Ovary (tissue), 9 donors: ENCODE results near the gene RBM47. TPM values are rescaled to one million over a fixed set of nuclear protein-coding genes. Genes with fewer than 3 reads are reported as not detected.

Experiments
- DNase-seq, 5 donors: peaks; one replicate each; pipeline ENCODE4 v3.0.0-alpha.2; 2019 to 2020
- H3K27ac ChIP-seq, 2 donors: fragments of 200-600 bp; one replicate each; pipeline versions ENCODE4 v1.5.1 to v1.8.0; 2019 to 2022
- H3K27me3 ChIP-seq: fragments of 200-600 bp; one replicate; pipeline ENCODE4 v1.8.0; 2022
- H3K36me3 ChIP-seq: fragments of 200-600 bp; sonication (generic); one replicate; pipeline ENCODE4 v1.5.1; 2019
- H3K4me1 ChIP-seq: one replicate; pipeline ENCODE4 v1.8.1; 2013; ENCODE audit warnings: mild to moderate bottlenecking, moderate library complexity; ENCODE audit not compliant: insufficient read depth
- H3K4me3 ChIP-seq: fragments of 200-600 bp; sonication (generic); one replicate; pipeline ENCODE4 v1.5.1; 2017
- H3K9me3 ChIP-seq, 2 donors: fragments of 200-600 bp in 1 of 2; sonication (generic) in 1 of 2; one replicate each; pipeline versions ENCODE4 v1.5.1 to v1.8.1; 2013 to 2019; ENCODE audit warnings: mild to moderate bottlenecking in 1 of 2, moderate library complexity in 1 of 2
- EP300 ChIP-seq: sonication (generic); formaldehyde crosslinking; IDR thresholded peaks from one replicate; pipeline ENCODE4 v1.6.1; 2017; ENCODE audit warnings: antibody characterized with exemption
- POLR2A ChIP-seq: fragments of 450-650 bp; IDR thresholded peaks from one replicate; pipeline ENCODE4 v1.6.1; 2017; ENCODE audit warnings: antibody characterized with exemption, mild to moderate bottlenecking, moderate library complexity
- WGBS, 3 donors: extraction: QIAGEN DNeasy Blood & Tissue Kit in 1 of 3; methylation state at CpG; one replicate each; pipeline versions ENCODE4 v1.1.5 to v1.1.7; 2013 to 2017; 5-methylcytosine and 5-hydroxymethylcytosine counted together
- intact Hi-C, 4 donors: fragments of 100-400 bp; cut with DNase I; formaldehyde crosslinking; loops; one replicate each; pipeline versions ENCODE4 v1.11.0 to v1.15.1; 2022 to 2023
- polyA plus RNA-seq, 2 donors: library from polyadenylated mRNA; stranded (reverse); fragments of 200-250 nt in 1 of 2; fragments of 350-450 nt in 1 of 2; fragmentation: Illumina TruSeq in 1 of 2; extraction: RNeasy Lipid Tissue Mini Kit (QIAGEN cat#74804) in 1 of 2; gene quantifications; one replicate each; pipeline ENCODE4 v1.2.3, GENCODE V29; 2013 to 2014
- total RNA-seq, 7 donors: library from RNA; depleted of rRNA in 2 of 7; stranded (reverse); fragments of >200 nt in 2 of 7; fragmentation: NEBNext Ultra II Directional in 3 of 7; extraction: Animal tissue kit (Norgen Biotek cat#: 25700) in 3 of 7; gene quantifications; one replicate each; pipeline versions ENCODE4 v1.1.0 to v1.2.4, GENCODE V29; 2016 to 2023
- TF ChIP-seq, protein P1 (sequence below), 3 donors: fragments of 450-650 bp in 2 of 3; fragments of 200-600 bp in 1 of 3; IDR thresholded peaks; one replicate each; pipeline versions ENCODE4 v1.5.1 to v1.8.0; 2016 to 2022; ENCODE audit warnings: antibody characterized with exemption in 3 of 3, mild to moderate bottlenecking in 1 of 3
- donor health status: DM: no; HTN: no; CAD: no; lungs with moderate emphysema.
- donor health status: DM: no; HTN: no; CAD: no.
- donor health status: Bipolar disorder and iron deficiency.
- donor health status: DM: yes; HTN: yes; CAD: no.
- donor health status: DM: no; HTN: no; CAD: no.
- donor health status: DM: yes; HTN: yes; CAD: no.

Gene RBM47
- total and polyA plus RNA-seq, 9 donors: 2.7 to 92.8 (median 10.3) TPM

DNA sequence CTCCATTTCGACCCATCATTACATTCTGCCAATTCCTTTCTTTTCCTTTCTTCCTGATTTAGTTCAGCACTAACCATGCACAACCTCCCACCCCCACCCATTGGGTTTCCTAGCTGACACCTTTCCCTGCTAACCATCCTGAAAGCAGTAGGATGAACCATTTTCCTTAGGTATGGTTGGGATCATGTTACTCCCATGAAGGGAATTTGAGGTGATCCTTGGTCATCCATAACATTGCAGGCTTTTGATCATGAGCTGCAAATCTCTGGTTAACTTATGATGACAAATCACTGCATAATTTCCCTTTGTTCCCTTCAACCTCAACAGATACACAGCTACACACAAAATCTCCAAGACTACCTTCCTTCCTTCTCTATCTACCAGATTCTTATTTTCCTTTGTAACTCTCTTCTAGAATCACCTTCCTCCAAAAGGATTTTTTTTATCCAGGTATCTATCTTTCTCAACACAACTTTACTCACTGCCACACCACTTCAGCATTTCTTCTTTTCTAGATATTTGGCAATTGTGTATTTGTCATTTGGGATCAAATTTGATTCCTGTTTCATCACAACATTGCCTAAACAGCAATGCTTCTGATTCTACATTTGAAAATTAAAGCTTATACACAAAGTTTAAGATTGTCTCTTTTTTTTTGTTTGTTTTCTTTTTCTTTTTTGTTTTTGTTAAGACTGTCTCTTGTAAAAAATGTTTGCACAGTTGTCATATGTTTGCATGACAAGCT is 145.1 kb downstream of the RBM47 start:
- no peak for DNase-seq
- Histone ChIP-seq H3K27ac (no peak overlapping the region), H3K36me3 (no peaks in the 10 kb centered on the region), H3K4me1 (no peaks in the 10 kb centered on the region), H3K4me3 (no peak overlapping the region), H3K9me3 (no peaks in the 10 kb centered on the region), H3K27me3 (no peaks in the 10 kb centered on the region)
- no peak for TF ChIP-seq POLR2A
- TF ChIP-seq EP300: no peak
- TF ChIP-seq, protein P1, sequence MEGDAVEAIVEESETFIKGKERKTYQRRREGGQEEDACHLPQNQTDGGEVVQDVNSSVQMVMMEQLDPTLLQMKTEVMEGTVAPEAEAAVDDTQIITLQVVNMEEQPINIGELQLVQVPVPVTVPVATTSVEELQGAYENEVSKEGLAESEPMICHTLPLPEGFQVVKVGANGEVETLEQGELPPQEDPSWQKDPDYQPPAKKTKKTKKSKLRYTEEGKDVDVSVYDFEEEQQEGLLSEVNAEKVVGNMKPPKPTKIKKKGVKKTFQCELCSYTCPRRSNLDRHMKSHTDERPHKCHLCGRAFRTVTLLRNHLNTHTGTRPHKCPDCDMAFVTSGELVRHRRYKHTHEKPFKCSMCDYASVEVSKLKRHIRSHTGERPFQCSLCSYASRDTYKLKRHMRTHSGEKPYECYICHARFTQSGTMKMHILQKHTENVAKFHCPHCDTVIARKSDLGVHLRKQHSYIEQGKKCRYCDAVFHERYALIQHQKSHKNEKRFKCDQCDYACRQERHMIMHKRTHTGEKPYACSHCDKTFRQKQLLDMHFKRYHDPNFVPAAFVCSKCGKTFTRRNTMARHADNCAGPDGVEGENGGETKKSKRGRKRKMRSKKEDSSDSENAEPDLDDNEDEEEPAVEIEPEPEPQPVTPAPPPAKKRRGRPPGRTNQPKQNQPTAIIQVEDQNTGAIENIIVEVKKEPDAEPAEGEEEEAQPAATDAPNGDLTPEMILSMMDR (IDR thresholded peaks at IDR 0.05): no peak
- intact Hi-C loops: no loop called here
- WGBS, 3 donors: 81 to 89% (median 88%) methylated on average over 1 of the region's 1 CpG

DNA sequence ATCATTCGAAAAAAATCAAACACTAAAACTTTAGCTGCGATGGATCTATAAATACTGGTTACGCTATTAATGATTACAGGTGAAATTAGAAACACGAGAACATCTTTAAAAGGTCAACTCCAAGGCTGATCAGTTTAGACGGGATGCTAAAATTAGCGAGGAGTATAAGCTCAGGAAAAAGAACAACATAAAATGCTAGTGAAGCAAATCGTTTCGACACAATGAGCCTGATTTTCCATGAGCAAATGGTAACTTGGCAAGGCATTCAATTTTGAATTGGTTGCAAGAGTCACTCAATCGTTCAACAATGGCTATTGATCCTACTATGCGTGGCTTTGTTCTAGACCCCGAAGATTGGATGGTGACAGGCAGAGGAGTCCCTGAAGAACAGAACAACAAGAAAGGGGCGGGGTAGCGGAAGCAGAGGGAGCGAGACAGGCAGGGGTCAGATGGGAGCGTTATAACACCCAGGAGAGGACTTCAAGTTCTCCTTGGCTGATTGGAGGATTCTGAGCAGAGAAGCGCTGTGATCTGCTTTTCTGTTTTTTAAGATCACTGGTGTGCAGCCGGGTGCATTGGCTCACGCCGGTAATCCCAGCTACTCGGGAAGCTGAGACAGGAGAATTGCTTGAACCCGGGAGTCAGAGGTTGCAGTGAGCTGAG is 146.5 kb downstream of the RBM47 start:
- H3K27ac ChIP-seq: no peak overlapping the region
- no peaks in the 10 kb centered on the region for H3K4me1 ChIP-seq
- no peaks in the 10 kb centered on the region for H3K36me3 ChIP-seq
- TF ChIP-seq POLR2A: no peak
- TF ChIP-seq EP300: no peak
- TF ChIP-seq, protein P1 (IDR thresholded peaks at IDR 0.05): no peak
- H3K9me3 ChIP-seq: no peaks in the 10 kb centered on the region
- H3K27me3 ChIP-seq: no peaks in the 10 kb centered on the region
- DNase-seq: no peak
- no peak overlapping the region for H3K4me3 ChIP-seq
- intact Hi-C loops: no loop called here
- 85 to 86% (median 86%) methylated on average over 21 of the region's 21 CpGs for WGBS, 3 donors

DNA sequence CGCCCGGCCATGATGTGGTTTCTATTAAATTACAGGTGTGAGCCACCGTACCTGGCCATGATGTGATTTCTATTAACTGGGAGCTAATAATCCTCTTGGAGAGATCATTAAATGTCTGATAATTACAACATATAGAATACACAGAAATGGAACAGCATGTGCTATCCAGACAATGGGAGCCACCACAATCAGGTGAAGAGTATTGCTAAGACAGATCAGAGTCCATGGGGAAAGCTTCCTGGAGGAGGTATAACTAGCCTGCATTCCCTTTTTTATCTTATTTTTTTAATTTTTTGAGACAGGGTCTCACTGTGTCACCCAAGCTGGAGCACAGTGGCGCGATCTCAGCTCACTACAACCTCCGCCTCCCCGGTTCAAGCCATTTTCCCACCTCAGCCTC is 147.7 kb downstream of the RBM47 start:
- no peaks in the 10 kb centered on the region for H3K27me3 ChIP-seq
- no peaks in the 10 kb centered on the region for H3K4me1 ChIP-seq
- TF ChIP-seq EP300 (no peak), POLR2A (no peak)
- TF ChIP-seq, protein P1 (IDR thresholded peaks at IDR 0.05): no peak
- intact Hi-C loops: no loop called here
- no peak overlapping the region for H3K27ac ChIP-seq
- H3K36me3 ChIP-seq: no peaks in the 10 kb centered on the region
- H3K9me3 ChIP-seq: no peaks in the 10 kb centered on the region
- 97 to 98% (median 97%) methylated on average over 7 of the region's 7 CpGs for WGBS, 3 donors
- no peak for DNase-seq
- H3K4me3 ChIP-seq: no peak overlapping the region

DNA sequence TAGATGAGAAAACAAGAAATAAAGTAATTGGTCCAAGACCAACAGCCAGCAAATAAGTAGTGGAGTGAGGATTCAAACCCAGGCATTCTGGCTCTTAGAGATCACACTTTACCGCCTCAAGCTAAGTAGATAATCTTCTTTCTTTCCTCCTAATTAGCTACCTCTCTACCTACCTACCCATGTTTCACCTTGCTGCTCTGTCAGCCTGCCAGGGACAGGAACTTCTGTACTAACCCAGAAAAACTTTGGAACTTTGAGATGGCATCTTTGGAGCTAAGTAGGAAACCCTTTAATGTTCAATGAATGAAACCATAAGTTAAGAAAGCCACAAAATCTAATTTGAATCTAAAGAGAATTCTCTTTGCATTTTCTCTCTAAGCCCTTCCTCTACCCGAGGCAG is 149.4 kb downstream of the RBM47 start:
- intact Hi-C loops: no loop called here
- H3K27me3 ChIP-seq: no peaks in the 10 kb centered on the region
- 83 to 87% (median 84%) methylated on average over 2 of the region's 2 CpGs for WGBS, 3 donors
- no peaks in the 10 kb centered on the region for H3K4me1 ChIP-seq
- TF ChIP-seq, protein P1 (IDR thresholded peaks at IDR 0.05): no peak
- TF ChIP-seq POLR2A (no peak), EP300 (no peak)
- H3K27ac ChIP-seq: no peak overlapping the region
- no peaks in the 10 kb centered on the region for H3K36me3 ChIP-seq
- no peaks in the 10 kb centered on the region for H3K9me3 ChIP-seq
- no peak for DNase-seq
- H3K4me3 ChIP-seq: no peak overlapping the region
